Right ventricle myocardium inferior (tissue), 1 donor: ENCODE measurements around the gene EFHC1. TPM values are rescaled to one million over a fixed set of nuclear protein-coding genes. Genes with fewer than 3 reads are reported as not detected.
"Not testable (repeated sequence)": the region's sequence is repeated elsewhere in the genome, so short reads cannot be mapped to it uniquely, and the experiment has no call there.

Experiments
- ATAC-seq: fragments of 200-7000 bp; cut with Tn5 transposase; one replicate; pipeline ENCODE4 v1.9.1; 2020; ENCODE audit warnings: mild to moderate bottlenecking, moderate library complexity
- DNase-seq: peaks from one replicate; pipeline ENCODE4 v3.0.0; 2021; ENCODE audit errors: missing footprints
- intact Hi-C: fragments of 100-400 bp; cut with DNase I; formaldehyde crosslinking; loops from one replicate; pipeline ENCODE4 v1.11.0; 2022
- total RNA-seq: library from RNA; stranded (reverse); fragmentation: NEBNext Ultra II Directional; extraction: Animal tissue kit (Norgen Biotek cat#: 25700); gene quantifications from one replicate; pipeline ENCODE4 v1.2.1, GENCODE V29; 2021
- donor health status: DM: no; HTN: yes; CAD: no; lungs with severe emphysema.

Gene EFHC1
- total RNA-seq, 1 donor from 2014 or later = 4.8 TPM

GRCh38 chr6:52422156-52422555, 2.0 kb downstream of the EFHC1 start:
- ATAC-seq (no peak), DNase-seq (no peak)
- intact Hi-C loops = no loop called here

- DNase-seq = no peak
- intact Hi-C loops = no loop called here
- ATAC-seq = no peak
These were observed 3.3 kb downstream of the EFHC1 start for GRCh38 chr6:52423448-52423847.

- ATAC-seq (no peak), DNase-seq (no peak)
- intact Hi-C loops = no loop called here
These were observed 3.8 kb downstream of the EFHC1 start for GRCh38 chr6:52423971-52424381.

- ATAC-seq = no peak
- DNase-seq = no peak
- intact Hi-C loops = no loop called here
These were observed 4.4 kb downstream of the EFHC1 start for GRCh38 chr6:52424513-52424912.

GRCh38 chr6:52426667-52427066, 6.5 kb downstream of the EFHC1 start:
- intact Hi-C loops = no loop called here
- ATAC-seq = no peak
- DNase-seq = no peak

GRCh38 chr6:52433294-52433693, 13.2 kb downstream of the EFHC1 start:
- ATAC-seq, intact Hi-C loops, DNase-seq: not testable (repeated sequence)

- DNase-seq = no peak
- intact Hi-C loops = no loop called here
- ATAC-seq = no peak
These were observed 15.2 kb downstream of the EFHC1 start for GRCh38 chr6:52435345-52435744.

GRCh38 chr6:52438926-52439325, 18.8 kb downstream of the EFHC1 start:
- ATAC-seq (no peak), DNase-seq (no peak)
- intact Hi-C loops = no loop called here

GRCh38 chr6:52454556-52454955, 34.4 kb downstream of the EFHC1 start:
- intact Hi-C loops = no loop called here
- no peak for DNase-seq
- no peak for ATAC-seq

- DNase-seq (no peak), ATAC-seq (no peak)
- intact Hi-C loops = no loop called here
These were observed 37.0 kb downstream of the EFHC1 start for GRCh38 chr6:52457096-52457495.

- intact Hi-C loops, DNase-seq, ATAC-seq: not testable (repeated sequence)
These were observed 41.1 kb downstream of the EFHC1 start for GRCh38 chr6:52461194-52461593.

- intact Hi-C loops = no loop called here
- no peak for DNase-seq
- no peak for ATAC-seq
These were observed 54.0 kb downstream of the EFHC1 start for GRCh38 chr6:52474173-52474572.

GRCh38 chr6:52475307-52475706, 55.2 kb downstream of the EFHC1 start:
- no peak for DNase-seq
- intact Hi-C loops = no loop called here
- no peak for ATAC-seq

- intact Hi-C loops = no loop called here
- ATAC-seq (no peak), DNase-seq (no peak)
These were observed 62.9 kb downstream of the EFHC1 start for GRCh38 chr6:52482903-52483670.

GRCh38 chr6:52483671-52484003, 63.5 kb downstream of the EFHC1 start:
- no peak for DNase-seq
- intact Hi-C loops = no loop called here
- no peak for ATAC-seq

- intact Hi-C loops = loop anchor here (10.0 kb wide), 1 partner anchor 175 kb away; no protein-coding TSS in a partner anchor
- ATAC-seq = no peak
- DNase-seq = no peak
These were observed 69.7 kb downstream of the EFHC1 start for GRCh38 chr6:52489881-52490280.

- intact Hi-C loops = loop anchor here (10.0 kb wide), 1 partner anchor 173 kb away; no protein-coding TSS in a partner anchor
- no peak for ATAC-seq
- DNase-seq = no peak
These were observed 71.3 kb downstream of the EFHC1 start for GRCh38 chr6:52491203-52492069.

- no peak for DNase-seq
- intact Hi-C loops = loop anchor here (10.0 kb wide), 1 partner anchor 171 kb away; no protein-coding TSS in a partner anchor
- no peak for ATAC-seq
These were observed 73.5 kb downstream of the EFHC1 start for GRCh38 chr6:52493669-52494068.

GRCh38 chr6:52494298-52495072, 74.3 kb downstream of the EFHC1 start:
- intact Hi-C loops = loop anchor here (10.0 kb wide), 1 partner anchor 170 kb away; no protein-coding TSS in a partner anchor
- ATAC-seq (no peak), DNase-seq (no peak)
